ENCODE data around the gene LPCAT2.

Gene LPCAT2

GRCh38 chr16:55557186-55557585, 48.3 kb downstream of the LPCAT2 start:
- DNase-seq: no peak

DNA sequence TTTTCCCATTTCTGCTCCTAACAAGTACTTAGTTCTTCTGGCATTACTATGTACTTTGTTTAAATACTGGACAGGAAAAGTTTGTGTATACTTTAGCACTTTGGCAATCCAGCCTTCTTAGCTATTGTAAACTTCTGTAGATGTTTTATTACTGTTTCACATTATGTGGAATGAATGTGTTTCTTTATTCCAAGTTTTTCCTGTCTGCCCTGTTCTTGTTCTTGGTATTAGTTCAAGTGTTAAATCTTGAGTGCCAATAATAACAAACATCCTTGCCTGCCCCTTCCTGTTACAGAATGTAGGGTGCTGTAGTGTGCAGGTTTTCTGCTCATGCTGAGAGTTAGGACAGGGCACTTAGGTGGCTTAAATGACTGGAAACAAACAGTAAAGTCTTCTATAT, 50.4 kb downstream of the LPCAT2 start:
- DNase-seq: no peak

GRCh38 chr16:55559933-55560516, 51.2 kb downstream of the LPCAT2 start:
- DNase-seq: no peak

DNA sequence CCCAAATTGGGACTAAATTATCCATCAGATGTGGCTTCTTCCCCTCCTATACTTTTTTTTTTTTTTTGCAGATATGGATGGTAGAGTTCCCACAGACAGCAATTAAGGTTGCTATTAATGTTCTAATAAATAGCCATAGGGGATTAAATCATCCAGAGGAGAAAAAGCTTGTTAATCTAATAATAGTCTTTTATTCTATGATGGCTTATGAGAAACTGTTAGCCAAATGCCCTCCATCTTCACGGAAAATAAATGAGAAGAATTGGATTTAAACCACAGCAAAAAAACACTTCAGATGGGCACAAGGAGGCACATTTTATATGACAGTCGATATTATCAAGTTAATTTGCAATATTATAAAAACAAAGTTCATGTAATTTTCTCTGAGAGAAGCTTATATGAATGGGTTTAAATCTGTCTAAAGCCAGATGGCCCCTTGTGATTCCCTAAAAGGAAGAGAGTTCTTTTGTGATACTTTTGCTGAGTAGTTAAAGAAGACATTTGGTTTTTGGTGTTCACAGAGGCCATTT, 52.5 kb downstream of the LPCAT2 start:
- DNase-seq: no peak

GRCh38 chr16:55562936-55563335, 54.1 kb downstream of the LPCAT2 start:
- no peak for DNase-seq

DNA sequence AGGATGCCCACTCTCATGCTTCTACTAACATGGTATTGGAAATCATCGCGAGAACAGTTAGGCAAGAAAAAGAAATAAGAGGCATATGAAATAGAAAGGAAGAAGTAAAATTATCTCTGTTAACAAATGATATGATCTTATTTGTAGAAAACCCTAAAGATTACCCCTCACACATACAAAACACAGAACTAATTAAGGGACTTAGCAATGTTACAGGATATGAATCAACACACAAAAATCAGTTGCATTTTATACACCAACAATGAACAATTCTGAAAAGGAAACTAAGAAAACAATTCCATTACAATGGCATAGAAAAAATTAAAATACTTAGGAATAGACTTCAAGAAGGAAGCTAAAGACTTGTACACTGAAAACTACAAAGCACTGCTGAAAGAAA, 54.9 kb downstream of the LPCAT2 start:
- no peak for DNase-seq

DNA sequence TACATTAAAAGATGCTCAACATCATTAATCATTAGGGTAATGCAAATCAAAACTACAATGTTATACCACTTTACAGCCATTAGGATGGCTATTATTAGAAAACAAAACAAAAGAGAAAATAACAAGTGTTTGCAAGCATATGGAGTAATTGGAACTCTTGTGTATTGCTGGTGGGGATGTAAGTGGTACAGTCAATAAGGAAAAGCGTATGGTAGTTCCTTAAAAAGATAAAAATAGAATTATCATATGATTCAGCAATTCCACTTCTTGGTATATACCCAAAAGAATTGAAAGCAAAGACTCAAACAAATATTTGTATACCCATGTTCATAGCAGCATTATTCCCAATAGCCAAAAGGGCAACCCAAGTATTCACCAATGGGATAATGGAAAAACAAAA, 56.2 kb downstream of the LPCAT2 start:
- no peak for DNase-seq

- no peak for DNase-seq
Measured at GRCh38 chr16:55566432-55567175, 57.7 kb downstream of the LPCAT2 start, which contains the start of gene CAPNS2. Gene CAPNS2 (plus strand): TSS chr16:55566684. CDS start chr16:55566757, 73 bp downstream.

DNA sequence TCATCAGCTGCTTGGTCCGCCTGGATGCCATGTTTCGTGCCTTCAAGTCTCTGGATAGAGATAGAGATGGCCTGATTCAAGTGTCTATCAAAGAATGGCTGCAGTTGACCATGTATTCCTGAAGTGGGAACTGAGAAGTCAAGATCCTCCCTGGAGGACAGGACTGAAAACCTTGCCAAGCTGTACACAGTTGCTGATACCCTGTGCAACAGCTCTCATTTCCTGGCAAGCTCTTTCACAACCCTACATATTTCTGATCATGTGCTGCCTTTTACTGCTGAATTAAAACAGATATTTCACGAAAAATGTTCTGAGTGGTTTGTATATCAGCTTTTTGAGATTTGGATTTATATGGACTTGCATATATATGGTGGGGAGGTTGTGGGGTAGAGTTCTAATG, 58.5 kb downstream of the LPCAT2 start:
- no peak for DNase-seq

GRCh38 chr16:55568207-55568606, 59.3 kb downstream of the LPCAT2 start:
- no peak for DNase-seq

GRCh38 chr16:55569025-55569424, 60.2 kb downstream of the LPCAT2 start:
- DNase-seq: no peak

DNA sequence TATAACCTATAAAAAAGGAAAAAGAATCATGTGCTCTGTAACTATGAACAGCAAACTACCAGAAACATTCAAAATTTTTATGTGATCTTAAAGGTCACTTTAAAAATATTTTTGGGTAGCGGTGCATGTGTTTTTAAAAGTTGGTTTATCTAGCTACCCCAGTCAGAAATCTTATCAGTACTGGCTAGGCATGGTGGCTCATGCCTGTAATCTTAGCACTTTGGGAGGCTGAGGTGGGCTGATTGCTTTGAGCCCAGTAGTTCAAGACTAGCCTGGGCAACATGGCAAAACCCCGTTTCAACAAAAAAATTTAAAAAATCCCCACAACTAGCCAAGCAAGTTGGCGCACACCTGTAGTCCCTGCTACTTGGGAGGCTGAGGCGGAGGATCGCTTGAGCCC, 61.3 kb downstream of the LPCAT2 start:
- DNase-seq: no peak

- no peak for DNase-seq
Measured at GRCh38 chr16:55571191-55571897, 62.5 kb downstream of the LPCAT2 start.

- no peak for DNase-seq
Measured at GRCh38 chr16:55572439-55572838, 63.6 kb downstream of the LPCAT2 start.

GRCh38 chr16:55574811-55575210, 65.9 kb downstream of the LPCAT2 start:
- DNase-seq: no peak

DNA sequence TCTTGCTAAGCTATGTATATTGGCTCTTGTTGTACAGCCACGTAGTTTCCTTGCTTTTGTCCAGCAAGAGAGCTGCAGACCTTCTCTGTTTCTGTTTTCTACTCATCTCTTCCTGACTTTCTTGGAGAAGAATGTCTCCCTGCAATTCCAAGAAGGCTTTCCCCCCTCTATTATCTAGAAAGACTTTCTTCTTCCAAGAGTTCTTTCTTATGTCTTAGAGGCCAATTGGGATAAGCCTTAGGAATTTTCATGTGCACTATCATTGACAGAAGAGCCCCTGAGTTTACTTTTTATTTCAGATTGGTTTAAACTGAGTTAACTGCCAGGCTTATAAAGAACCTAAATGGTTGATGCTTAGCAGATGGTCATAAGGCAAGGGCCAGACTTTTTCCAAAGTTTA, 66.6 kb downstream of the LPCAT2 start:
- no peak for DNase-seq

DNA sequence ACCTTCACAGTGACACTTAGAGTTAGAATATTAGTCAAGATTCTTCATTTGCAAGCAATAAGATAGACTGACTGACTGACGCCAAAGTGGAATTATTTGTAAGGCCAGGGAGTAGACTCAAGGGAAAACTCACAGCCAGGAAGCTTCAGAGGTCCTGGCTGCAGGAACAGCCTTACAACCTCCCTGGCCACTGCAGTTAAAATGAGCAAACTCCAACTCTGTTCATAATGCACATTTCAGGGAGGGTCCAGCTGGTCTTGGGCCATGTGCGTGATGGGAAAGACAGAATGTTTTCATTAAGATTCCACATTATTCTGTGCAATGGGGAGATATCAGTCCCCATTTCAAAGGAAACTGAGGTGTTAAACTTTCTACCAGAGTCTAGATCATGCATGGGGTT, 67.5 kb downstream of the LPCAT2 start:
- DNase-seq: no peak

- no peak for DNase-seq
Measured at GRCh38 chr16:55577887-55578286, 69.0 kb downstream of the LPCAT2 start.

- DNase-seq: no peak
Measured at GRCh38 chr16:55585631-55586030, 76.8 kb downstream of the LPCAT2 start.

DNA sequence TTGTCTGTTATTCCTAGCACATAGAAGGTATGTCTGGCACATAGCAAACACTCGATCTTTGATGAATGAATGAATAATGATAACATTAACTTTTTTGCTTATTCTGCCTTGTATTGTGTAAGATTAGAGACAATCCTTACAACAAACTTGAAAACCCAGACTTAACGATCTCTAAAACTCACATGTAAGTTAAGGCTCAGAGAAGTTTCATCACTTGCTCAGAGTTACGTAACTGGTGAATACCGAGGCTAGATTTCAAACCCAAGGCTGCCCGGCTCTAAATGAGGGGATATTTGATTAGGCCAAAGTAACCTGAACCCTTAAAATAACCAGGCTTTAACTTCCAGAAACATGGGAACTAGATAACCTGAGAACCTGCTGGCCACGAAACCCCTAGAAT, 79.9 kb downstream of the LPCAT2 start:
- no peak for DNase-seq

- no peak for DNase-seq
Measured at GRCh38 chr16:55592306-55592705, 83.4 kb downstream of the LPCAT2 start.

DNA sequence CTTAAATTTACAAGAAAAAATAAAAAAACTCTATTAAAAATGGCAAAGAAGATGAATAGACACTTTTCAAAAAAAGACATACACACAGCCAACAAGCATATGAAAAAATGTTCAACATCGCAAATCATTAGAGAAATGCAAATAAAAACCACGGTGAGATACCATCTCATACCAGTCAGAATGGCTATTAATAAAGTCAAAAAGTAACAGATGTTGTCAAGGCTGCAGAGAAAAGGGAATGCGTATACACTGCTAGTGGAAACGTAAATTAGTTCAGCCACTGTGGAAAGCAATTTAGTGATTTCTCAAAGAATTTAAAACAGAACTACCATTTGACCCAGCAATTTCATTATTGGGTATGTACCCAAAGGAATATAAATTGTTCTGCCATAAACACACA, 89.1 kb downstream of the LPCAT2 start:
- DNase-seq: no peak

- no peak for DNase-seq
Measured at GRCh38 chr16:55605754-55606336, 97.0 kb downstream of the LPCAT2 start.

All from CD4-positive, alpha-beta T cell treated with Interferon gamma for 1 hour (primary cell).